ENCODE data around the gene DBH. TPM values are rescaled to one million over a fixed set of nuclear protein-coding genes. Genes with fewer than 3 reads are reported as not detected.

Gene DBH
- total RNA-seq (not detected), polyA plus RNA-seq (under 1 TPM in 1 of 3 donors, not detected in 2; 0.01 TPM)

GRCh38 chr9:133635533-133636531, at the start of gene DBH:
Gene DBH (plus strand): TSS chr9:133636363. CDS start chr9:133636372, 9 bp downstream.
- no peak within 1 kb of the TSS for H3K27ac ChIP-seq
- WGBS, 2 donors = 78 to 88% methylated on average over 24 of the region's 24 CpGs
- H3K36me3 ChIP-seq = no peaks in the 10 kb centered on the region
- H3K4me1 ChIP-seq = no peaks in the 10 kb centered on the region
- H3K9me3 ChIP-seq = no peaks in the 10 kb centered on the region
- intact Hi-C loops (cut with DNase I) = no loop called here
- H3K27me3 ChIP-seq = peaks cover 0 to 14% (median 0%) of the 10 kb centered on the region in 3 donors
- DNase-seq = no peak
- H3K4me3 ChIP-seq = no peak within 1 kb of the TSS
- TF ChIP-seq POLR2A (IDR thresholded peaks at IDR 0.05) = no peak
- no peak for TF ChIP-seq POLR2AphosphoS5 (IDR thresholded peaks at IDR 0.05)
- TF ChIP-seq CTCF (IDR thresholded peaks at IDR 0.05) = no peak
- no peak for TF ChIP-seq EP300 (IDR thresholded peaks at IDR 0.05)

- H3K27ac ChIP-seq = no peak overlapping the region
- TF ChIP-seq EP300 (IDR thresholded peaks at IDR 0.05) = no peak
- TF ChIP-seq CTCF (IDR thresholded peaks at IDR 0.05) = no peak
- TF ChIP-seq POLR2AphosphoS5 (IDR thresholded peaks at IDR 0.05) = no peak
- no peak for TF ChIP-seq POLR2A (IDR thresholded peaks at IDR 0.05)
- H3K4me3 ChIP-seq = no peak overlapping the region
- no peak for DNase-seq
- H3K9me3 ChIP-seq = no peaks in the 10 kb centered on the region
- H3K27me3 ChIP-seq = peaks cover 0 to 49% (median 7%) of the 10 kb centered on the region in 3 donors
- 81 to 89% methylated on average over 8 of the region's 8 CpGs for WGBS, 2 donors
- H3K4me1 ChIP-seq = peaks cover 0 to 32% (median 27%) of the 10 kb centered on the region in 4 donors
- intact Hi-C loops (cut with DNase I) = loop anchor here (5.0 kb wide), 2 partner anchors 50 to 70 kb away; no protein-coding TSS in a partner anchor
- no peaks in the 10 kb centered on the region for H3K36me3 ChIP-seq
Observed at GRCh38 chr9:133587051-133587450, 49.1 kb upstream of the DBH start.

GRCh38 chr9:133587466-133587865, 48.7 kb upstream of the DBH start:
- Histone ChIP-seq H3K27ac (no peak overlapping the region), H3K4me1 (peaks cover 0 to 32% (median 26%) of the 10 kb centered on the region in 4 donors), H3K9me3 (no peaks in the 10 kb centered on the region), H3K36me3 (no peaks in the 10 kb centered on the region), H3K4me3 (no peak overlapping the region), H3K27me3 (peaks cover 0 to 50% (median 7%) of the 10 kb centered on the region in 3 donors)
- WGBS, 2 donors = 89 to 91% methylated on average over 6 of the region's 6 CpGs
- TF ChIP-seq POLR2A (IDR thresholded peaks at IDR 0.05) = no peak
- TF ChIP-seq POLR2AphosphoS5 (IDR thresholded peaks at IDR 0.05) = no peak
- TF ChIP-seq EP300 (IDR thresholded peaks at IDR 0.05) = no peak
- no peak for TF ChIP-seq CTCF (IDR thresholded peaks at IDR 0.05)
- intact Hi-C loops (cut with DNase I) = loop anchor here (5.0 kb wide), 2 partner anchors 50 to 70 kb away; no protein-coding TSS in a partner anchor
- DNase-seq = no peak

- no peak overlapping the region for H3K27ac ChIP-seq
- no peak for DNase-seq
- TF ChIP-seq CTCF (IDR thresholded peaks at IDR 0.05) = peak in 1 of 4 experiments; percentile 9
- no peak for TF ChIP-seq EP300 (IDR thresholded peaks at IDR 0.05)
- no peaks in the 10 kb centered on the region for H3K36me3 ChIP-seq
- no peaks in the 10 kb centered on the region for H3K9me3 ChIP-seq
- peaks cover 0 to 43% (median 7%) of the 10 kb centered on the region in 3 donors for H3K27me3 ChIP-seq
- WGBS, 2 donors = 51 to 58% methylated on average over 19 of the region's 19 CpGs
- H3K4me3 ChIP-seq = no peak overlapping the region
- intact Hi-C loops (cut with DNase I) = loop anchor here (5.0 kb wide), 2 partner anchors 52 to 68 kb away; no protein-coding TSS in a partner anchor
- H3K4me1 ChIP-seq = peaks cover 0 to 19% (median 15%) of the 10 kb centered on the region in 4 donors
Observed at GRCh38 chr9:133589454-133590227, 46.5 kb upstream of the DBH start.

Measured in sigmoid colon (tissue), 7 donors.